NCI-H2227 (cell line): ENCODE data around the gene FAM53B.

Experiments
- DNase-seq: peaks from one replicate; lab custom pipeline; 2025; ENCODE audit not compliant: unreplicated experiment; lab: John Stamatoyannopoulos, UW

Gene FAM53B

GRCh38 chr10:124728830-124729661 is 15.1 kb downstream of the FAM53B start:
- DNase-seq = no peak

GRCh38 chr10:124728071-124728829 is 15.9 kb downstream of the FAM53B start:
- DNase-seq = no peak

GRCh38 chr10:124727361-124727960 is 16.7 kb downstream of the FAM53B start:
- no peak for DNase-seq

GRCh38 chr10:124725791-124726190 is 18.4 kb downstream of the FAM53B start:
- DNase-seq = no peak

- DNase-seq = no peak
Measured at GRCh38 chr10:124725171-124725631, 19.0 kb downstream of the FAM53B start.

GRCh38 chr10:124724279-124725027 is 19.7 kb downstream of the FAM53B start:
- no peak for DNase-seq

- no peak for DNase-seq
Measured at GRCh38 chr10:124723826-124724225, 20.4 kb downstream of the FAM53B start.

- no peak for DNase-seq
Measured at GRCh38 chr10:124722798-124723783, 21.1 kb downstream of the FAM53B start.

GRCh38 chr10:124721330-124722045 is 22.7 kb downstream of the FAM53B start:
- DNase-seq = no peak

- no peak for DNase-seq
Measured at GRCh38 chr10:124719213-124719851, 24.8 kb downstream of the FAM53B start.

- DNase-seq = no peak
Measured at GRCh38 chr10:124717911-124718741, 26.1 kb downstream of the FAM53B start.

GRCh38 chr10:124717041-124717757 is 27.0 kb downstream of the FAM53B start:
- no peak for DNase-seq

GRCh38 chr10:124716369-124716768 is 27.8 kb downstream of the FAM53B start:
- no peak for DNase-seq

- no peak for DNase-seq
Measured at GRCh38 chr10:124715439-124715838, 28.7 kb downstream of the FAM53B start.

GRCh38 chr10:124713679-124714255 is 30.4 kb downstream of the FAM53B start:
- DNase-seq = no peak

- no peak for DNase-seq
Measured at GRCh38 chr10:124712704-124713407, 31.3 kb downstream of the FAM53B start.
